CD4-positive, alpha-beta T cell treated with Interleukin-4 for 1 hour (primary cell): ENCODE results near the gene GTF2H2.
"Not testable (repeated sequence)": the region's sequence is repeated elsewhere in the genome, so short reads cannot be mapped to it uniquely, and the experiment has no call there.

Experiments
- DNase-seq, 2 donors: peaks; one replicate each; pipeline ENCODE4 v3.0.0-alpha.2; 2020 to 2022

The GTF2H2 gene

DNA sequence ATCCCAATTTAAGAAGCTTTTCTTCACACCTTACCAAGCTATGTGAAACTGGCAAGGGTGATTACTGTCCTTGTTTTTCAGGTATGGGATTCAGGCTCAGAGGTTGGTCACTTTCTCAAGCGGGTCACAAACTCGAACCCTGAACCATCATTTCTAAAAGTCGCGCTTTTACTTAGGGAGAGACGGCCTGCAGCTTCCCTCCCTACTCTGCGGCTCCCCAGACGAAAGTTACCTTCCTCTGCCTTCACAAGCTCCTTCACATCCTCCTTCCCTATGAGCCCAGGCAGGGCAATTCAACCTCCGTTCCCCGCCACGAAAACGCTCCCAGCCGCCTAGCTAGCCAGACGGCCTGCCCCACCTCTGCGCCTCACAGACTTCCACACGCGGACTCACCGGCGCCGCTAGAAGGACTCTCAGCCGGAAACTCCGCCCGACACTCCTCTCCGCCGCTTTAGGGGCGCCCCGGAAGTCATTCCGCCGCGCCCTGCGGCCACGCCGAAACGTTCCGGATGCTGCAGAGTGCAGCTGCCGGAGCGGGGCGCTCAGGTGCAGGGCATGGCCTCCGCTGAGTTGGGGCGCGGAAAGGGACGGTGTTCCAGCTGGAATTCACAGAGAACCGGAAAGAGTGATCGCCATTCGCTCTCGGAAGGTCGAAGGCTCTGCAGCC is at the start of gene GTF2H2:
Gene GTF2H2 (minus strand): TSS at position 415 of the 667 bp plus-strand sequence. CDS start 4,913 bp downstream, outside the sequence.
- DNase-seq, result not testable (repeated sequence)

GRCh38 chr5:71109730-71110275 is 42.3 kb upstream of the GTF2H2 start:
- not testable (repeated sequence) for DNase-seq

DNA sequence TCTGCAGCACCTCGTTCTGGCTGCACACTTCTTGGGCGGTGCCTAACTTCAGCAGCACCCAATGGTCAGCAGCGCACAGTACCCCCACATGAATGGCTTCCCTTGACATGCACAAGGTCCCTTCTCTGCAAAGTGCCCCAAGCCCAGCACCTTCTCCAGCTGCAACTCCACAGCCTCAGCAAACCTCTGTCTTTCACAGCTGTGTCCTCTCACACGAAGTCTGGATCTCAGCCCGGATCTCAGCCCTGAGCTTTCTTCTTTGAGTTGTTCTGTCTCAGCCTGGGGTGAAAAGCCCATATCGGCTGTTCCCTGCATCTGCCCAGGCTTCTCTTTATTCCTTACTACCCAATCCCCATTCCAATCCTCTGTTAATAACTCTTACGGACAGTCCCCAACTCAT is 32.5 kb upstream of the GTF2H2 start:
- not testable (repeated sequence) for DNase-seq

DNA sequence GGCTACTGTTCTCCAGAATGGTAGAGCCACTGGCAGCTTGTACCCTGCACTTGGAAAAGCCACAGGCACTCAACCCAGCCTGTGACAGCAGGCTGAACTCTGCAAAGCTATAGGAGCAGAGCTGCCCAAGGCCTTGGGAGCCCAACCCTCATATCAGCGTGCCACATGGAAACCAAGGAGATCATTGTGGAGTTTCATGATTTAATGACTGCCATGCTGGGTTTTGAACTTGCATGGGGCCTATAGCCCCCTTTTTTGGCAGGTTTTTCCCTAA is 30.4 kb upstream of the GTF2H2 start:
- DNase-seq, result not testable (repeated sequence)

- not testable (repeated sequence) for DNase-seq
Measured at GRCh38 chr5:71097173-71097929, 29.9 kb upstream of the GTF2H2 start.

- not testable (repeated sequence) for DNase-seq
Measured at GRCh38 chr5:71089773-71090172, 22.3 kb upstream of the GTF2H2 start.

DNA sequence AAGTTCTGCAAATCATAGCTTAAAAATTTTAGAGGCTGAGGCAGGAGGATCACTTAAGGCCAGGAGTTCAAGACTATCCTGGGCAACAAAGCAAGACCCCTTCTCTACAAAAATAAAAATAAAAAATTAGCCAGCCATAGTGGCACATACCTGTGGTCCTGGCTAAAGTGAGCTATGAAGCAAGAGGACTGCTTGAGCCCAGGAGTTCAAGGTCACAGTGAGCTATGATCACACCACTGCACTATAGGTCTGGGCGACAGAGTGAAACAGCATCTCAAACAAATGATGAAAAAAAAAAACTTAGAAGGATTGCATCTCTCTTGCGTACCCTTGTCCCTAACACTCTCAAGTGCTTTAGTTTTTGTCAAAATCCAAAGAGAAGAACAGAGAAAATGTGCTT is 21.3 kb upstream of the GTF2H2 start:
- not testable (repeated sequence) for DNase-seq

- not testable (repeated sequence) for DNase-seq
Measured at GRCh38 chr5:71086145-71086544, 18.7 kb upstream of the GTF2H2 start.

- not testable (repeated sequence) for DNase-seq
Measured at GRCh38 chr5:71084280-71085063, 17.0 kb upstream of the GTF2H2 start.

- not testable (repeated sequence) for DNase-seq
Measured at GRCh38 chr5:71082898-71083297, 15.4 kb upstream of the GTF2H2 start.

DNA sequence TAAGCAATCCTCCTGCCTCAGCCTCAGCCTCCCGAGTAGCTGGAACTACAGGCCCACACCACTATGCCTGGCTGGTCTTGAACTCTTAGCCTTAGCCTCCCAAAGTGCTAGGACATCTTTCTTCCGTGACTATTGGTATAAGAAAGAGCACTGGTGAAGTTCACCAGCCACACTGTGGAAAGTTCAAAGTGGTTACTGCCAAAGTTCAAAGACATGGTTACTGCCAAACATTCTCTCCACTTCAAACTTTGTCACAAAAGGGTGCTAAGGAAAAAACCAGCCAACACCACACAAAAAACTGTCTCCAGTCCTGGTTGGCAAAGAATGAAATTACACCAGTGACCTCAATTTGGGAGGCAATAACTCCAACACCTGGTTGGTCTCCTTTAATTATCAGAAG is 14.9 kb upstream of the GTF2H2 start:
- not testable (repeated sequence) for DNase-seq

DNA sequence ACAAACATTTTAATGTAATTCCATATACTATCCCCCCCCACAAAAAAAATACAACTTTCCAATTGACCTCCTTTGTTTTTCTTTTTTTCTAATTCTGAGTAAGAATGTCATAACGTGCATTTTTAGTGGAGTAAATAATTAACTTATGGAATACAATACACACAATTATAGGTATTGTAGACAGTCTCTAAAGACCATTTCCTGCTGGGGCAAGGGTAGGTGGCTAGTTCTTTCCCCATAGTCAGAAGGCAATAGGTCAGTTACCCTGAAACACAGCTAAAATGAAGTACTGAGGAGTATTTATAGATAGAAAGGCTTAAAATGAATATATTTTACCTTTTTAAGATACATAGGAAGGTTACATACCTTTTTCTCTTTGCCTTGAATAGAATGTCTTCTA is 6.2 kb downstream of the GTF2H2 start:
- not testable (repeated sequence) for DNase-seq

DNA sequence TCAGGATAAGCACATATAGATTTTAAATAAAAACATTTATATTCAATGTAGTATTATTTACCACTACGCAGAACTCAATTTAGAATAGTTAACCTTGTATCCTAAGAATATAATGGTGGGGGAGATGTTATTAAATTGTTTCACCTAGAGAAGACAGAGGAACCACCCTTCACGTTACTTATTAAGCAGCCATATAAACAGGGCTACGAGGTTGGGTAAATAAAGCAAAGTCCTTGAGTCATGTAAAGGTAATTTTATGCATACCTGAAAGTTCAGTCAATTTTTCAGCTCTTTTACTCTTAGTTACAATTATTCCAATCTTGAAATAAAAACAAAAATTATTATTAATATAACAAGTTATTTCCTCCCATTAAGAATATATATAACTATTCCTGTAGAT is 8.1 kb downstream of the GTF2H2 start:
- not testable (repeated sequence) for DNase-seq

GRCh38 chr5:71044808-71045207 is 22.7 kb downstream of the GTF2H2 start:
- not testable (repeated sequence) for DNase-seq

- not testable (repeated sequence) for DNase-seq
Measured at GRCh38 chr5:71044128-71044527, 23.3 kb downstream of the GTF2H2 start.

GRCh38 chr5:71031046-71031776 is 36.3 kb downstream of the GTF2H2 start:
- not testable (repeated sequence) for DNase-seq

GRCh38 chr5:71025289-71025953 is 42.1 kb downstream of the GTF2H2 start, which contains the start of gene NAIP:
NAIP (minus strand) TSS chr5:71025339; CDS start chr5:71012915, 12,424 bp downstream.
- DNase-seq, result not testable (repeated sequence)

DNA sequence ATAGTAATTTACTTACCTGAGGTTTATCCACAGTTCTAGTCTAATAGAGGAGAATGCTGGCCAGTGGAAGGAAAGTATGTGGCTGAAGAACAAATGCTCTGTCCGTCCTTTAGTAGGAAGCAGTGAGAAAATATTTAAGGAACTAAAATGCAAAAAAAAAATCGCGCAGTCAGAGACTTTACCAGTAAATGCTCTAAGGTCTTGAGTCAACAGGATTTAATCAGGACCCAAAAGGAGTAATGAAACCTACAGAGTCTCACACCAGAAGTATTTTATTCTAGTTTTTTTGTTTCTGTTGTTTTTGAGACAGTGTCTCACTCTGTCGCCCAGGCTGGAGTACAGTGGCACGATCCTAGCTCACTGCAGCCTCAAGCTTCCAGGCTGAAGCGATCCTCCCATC is 46.8 kb downstream of the GTF2H2 start:
- DNase-seq, result not testable (repeated sequence)

DNA sequence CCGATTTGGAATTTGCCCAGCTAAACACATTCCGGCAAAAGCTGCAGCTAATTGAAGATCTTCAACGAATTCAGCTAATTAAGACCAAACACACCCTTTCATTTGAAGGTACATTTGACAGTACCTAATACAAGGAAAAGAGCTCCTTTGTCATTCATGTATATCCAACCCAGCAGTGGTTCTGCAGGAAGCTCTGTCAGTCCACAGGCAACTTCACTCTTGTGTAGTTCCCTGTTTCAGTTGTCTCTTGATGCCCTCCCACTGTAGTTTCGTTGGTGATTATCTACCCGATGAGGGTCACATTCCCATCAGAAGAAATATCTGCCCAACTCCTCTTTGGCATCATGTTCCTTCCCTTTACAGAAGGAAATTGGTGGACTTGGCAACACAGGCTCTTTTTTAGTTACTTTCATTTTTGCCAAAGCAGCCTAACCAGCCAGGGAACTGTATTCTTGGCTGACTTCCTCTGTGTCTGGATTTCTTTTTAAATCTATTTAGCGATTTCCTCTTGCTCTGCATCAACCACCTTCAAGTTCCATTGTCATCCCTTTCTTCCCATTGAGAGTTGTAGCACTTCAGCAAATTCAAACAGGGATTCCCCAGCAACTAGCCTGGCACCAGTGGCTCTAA is 49.0 kb downstream of the GTF2H2 start:
- not testable (repeated sequence) for DNase-seq

DNA sequence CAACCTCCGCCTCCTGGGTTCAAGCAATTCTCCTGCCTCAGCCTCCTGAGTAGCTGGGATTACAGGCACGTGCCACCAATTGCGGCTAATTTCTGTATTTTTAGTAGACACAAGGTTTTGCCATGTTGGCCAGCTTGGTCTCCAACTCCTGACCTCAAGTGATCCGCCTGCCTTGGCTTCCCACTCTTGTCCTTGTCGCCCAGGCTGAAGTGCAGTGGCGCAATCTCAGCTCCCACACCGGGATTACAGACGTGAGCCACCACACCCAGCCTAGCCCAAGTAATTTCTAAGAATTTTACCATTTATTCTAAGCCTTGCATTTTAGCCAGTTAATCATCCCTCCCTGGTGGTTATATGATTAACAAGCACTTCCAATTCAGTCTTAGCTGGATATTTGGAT is 53.3 kb downstream of the GTF2H2 start:
- DNase-seq, result no peak

- no peak for DNase-seq
Measured at GRCh38 chr5:71013575-71013974, 53.9 kb downstream of the GTF2H2 start.
